HG02678 (cell line): Measurements from ENCODE around the gene FRMPD4.

Source experiments
- ATAC-seq: cut with Tn5 transposase; IDR thresholded peaks from one replicate; pipeline ENCODE4 v1.9.1; 2021; ENCODE audit warnings: mild to moderate bottlenecking, moderate library complexity; ENCODE audit not compliant: unreplicated experiment

Gene FRMPD4

GRCh38 chrX:12292996-12293765, 154.9 kb downstream of the FRMPD4 start:
- ATAC-seq, result no peak

GRCh38 chrX:12297353-12297752, 159.1 kb downstream of the FRMPD4 start:
- no peak for ATAC-seq

- ATAC-seq, result no peak
Measured at GRCh38 chrX:12301288-12301687, 163.0 kb downstream of the FRMPD4 start.

GRCh38 chrX:12304261-12304660, 166.0 kb downstream of the FRMPD4 start:
- no peak for ATAC-seq

GRCh38 chrX:12307961-12308360, 169.7 kb downstream of the FRMPD4 start:
- no peak for ATAC-seq

- ATAC-seq, result no peak
Measured at GRCh38 chrX:12308420-12308819, 170.1 kb downstream of the FRMPD4 start.

- ATAC-seq, result no peak
Measured at GRCh38 chrX:12309040-12309743, 170.9 kb downstream of the FRMPD4 start.

- no peak for ATAC-seq
Measured at GRCh38 chrX:12309744-12310076, 171.4 kb downstream of the FRMPD4 start.

GRCh38 chrX:12314651-12315050, 176.4 kb downstream of the FRMPD4 start:
- no peak for ATAC-seq

- no peak for ATAC-seq
Measured at GRCh38 chrX:12315526-12315925, 177.3 kb downstream of the FRMPD4 start.

- ATAC-seq, result no peak
Measured at GRCh38 chrX:12319003-12319519, 180.8 kb downstream of the FRMPD4 start.

- ATAC-seq, result no peak
Measured at GRCh38 chrX:12319992-12320391, 181.7 kb downstream of the FRMPD4 start.

- ATAC-seq, result no peak
Measured at GRCh38 chrX:12322031-12322430, 183.8 kb downstream of the FRMPD4 start.

GRCh38 chrX:12325171-12325570, 186.9 kb downstream of the FRMPD4 start:
- ATAC-seq, result no peak

GRCh38 chrX:12327836-12328235, 189.6 kb downstream of the FRMPD4 start:
- no peak for ATAC-seq

GRCh38 chrX:12329476-12329875, 191.2 kb downstream of the FRMPD4 start:
- ATAC-seq, result no peak

GRCh38 chrX:12330841-12331240, 192.6 kb downstream of the FRMPD4 start:
- ATAC-seq, result no peak

GRCh38 chrX:12332786-12333347, 194.6 kb downstream of the FRMPD4 start:
- ATAC-seq, result no peak

- no peak for ATAC-seq
Measured at GRCh38 chrX:12339921-12340320, 201.6 kb downstream of the FRMPD4 start.

- ATAC-seq, result no peak
Measured at GRCh38 chrX:12344954-12345353, 206.7 kb downstream of the FRMPD4 start.

GRCh38 chrX:12349201-12349600, 210.9 kb downstream of the FRMPD4 start:
- no peak for ATAC-seq

- ATAC-seq, result no peak
Measured at GRCh38 chrX:12352922-12353321, 214.6 kb downstream of the FRMPD4 start.
